T-helper 17 cell (primary cell): ENCODE data around the gene HMCN2. TPM values are rescaled to one million over a fixed set of nuclear protein-coding genes. Genes with fewer than 3 reads are reported as not detected.

ENCODE experiments used
- ATAC-seq: fragments of 150-1000 bp; cut with Tn5 transposase; 2 replicates; pipeline ENCODE4 v1.10.0; 2021; ENCODE audit warnings: mild to moderate bottlenecking, moderate library complexity
- DNase-seq, 3 donors: peaks; one replicate each; pipeline versions ENCODE4 v3.0.0 to v3.0.0-alpha.2; 2020 to 2021
- H3K9me3 ChIP-seq: one replicate; pipeline ENCODE4 v1.7.0; 2013; ENCODE audit warnings: low read length, mild to moderate bottlenecking; ENCODE audit not compliant: control insufficient read depth, poor library complexity, severe bottlenecking
- H3K27ac Mint-ChIP-seq: one replicate; pipeline ENCODE4 v1.8.0; 2022; ENCODE audit warnings: mild to moderate bottlenecking, moderate library complexity, mixed read lengths
- H3K27me3 Mint-ChIP-seq: one replicate; pipeline ENCODE4 v1.8.0; 2022; ENCODE audit warnings: mixed read lengths
- H3K36me3 Mint-ChIP-seq: one replicate; pipeline ENCODE4 v1.8.0; 2022; ENCODE audit warnings: low read depth, mixed read lengths
- H3K4me1 Mint-ChIP-seq: one replicate; pipeline ENCODE4 v1.8.0; 2022; ENCODE audit warnings: mild to moderate bottlenecking, mixed read lengths
- H3K4me3 Mint-ChIP-seq: one replicate; pipeline ENCODE4 v1.8.0; 2022; ENCODE audit warnings: mild to moderate bottlenecking, moderate library complexity, mixed read lengths
- total RNA-seq, 4 donors: library from RNA in 2 of 4; stranded (reverse) in 2 of 4; gene quantifications; one replicate each; pipeline ENCODE4 v1.2.3 and lab custom pipeline; 2022 to 2026

HMCN2 gene
- total RNA-seq, 2 donors from 2014 or later, result 0.12 TPM; not detected in 1

DNA sequence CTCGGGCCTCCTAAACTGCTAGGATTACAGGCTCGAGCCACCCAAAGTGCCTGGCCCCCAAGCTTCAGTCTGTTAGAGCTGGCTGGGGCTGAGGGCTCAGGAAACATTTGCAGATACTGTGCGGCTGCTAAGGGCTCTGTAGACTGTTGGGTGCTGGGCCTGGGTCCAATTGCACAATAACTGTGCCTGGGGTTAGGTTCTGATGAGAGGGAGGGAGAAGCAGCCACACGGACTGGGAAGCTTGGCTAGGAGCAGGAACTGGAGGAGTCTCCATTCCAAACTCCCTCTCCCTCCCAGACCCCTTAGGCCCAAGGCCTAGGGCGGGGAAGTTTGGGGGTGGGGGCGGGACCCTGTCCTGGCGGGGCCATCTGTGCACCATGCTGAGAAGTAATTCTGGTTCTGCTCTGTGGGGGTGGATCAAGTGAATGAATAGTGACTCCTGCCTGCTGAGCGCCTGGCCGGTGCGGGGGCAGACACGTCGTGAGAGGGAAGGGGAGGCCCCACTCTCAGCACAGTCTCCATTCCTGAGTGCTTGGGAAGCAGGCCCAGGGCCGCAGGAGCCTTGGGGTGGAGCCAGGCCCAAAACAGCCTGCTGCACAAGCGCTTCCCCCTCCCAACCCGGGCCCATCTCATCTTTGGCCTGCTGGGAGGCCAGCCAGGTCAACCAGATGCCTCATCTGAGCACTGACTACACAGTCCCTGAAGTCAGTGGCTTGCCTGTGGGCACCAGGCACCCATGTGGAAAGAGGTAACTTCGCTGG is 180.7 kb downstream of the HMCN2 start:
- no peak overlapping the region for H3K27ac Mint-ChIP-seq
- ATAC-seq (no peak), DNase-seq (no peak)
- H3K27me3 Mint-ChIP-seq, result peaks cover 46% of the 10 kb centered on the region
- no peaks in the 10 kb centered on the region for H3K9me3 ChIP-seq
- H3K4me3 Mint-ChIP-seq, result peak overlapping the region; percentile 80
- H3K4me1 Mint-ChIP-seq, result peaks cover 11% of the 10 kb centered on the region
- peaks cover 2% of the 10 kb centered on the region for H3K36me3 Mint-ChIP-seq

DNA sequence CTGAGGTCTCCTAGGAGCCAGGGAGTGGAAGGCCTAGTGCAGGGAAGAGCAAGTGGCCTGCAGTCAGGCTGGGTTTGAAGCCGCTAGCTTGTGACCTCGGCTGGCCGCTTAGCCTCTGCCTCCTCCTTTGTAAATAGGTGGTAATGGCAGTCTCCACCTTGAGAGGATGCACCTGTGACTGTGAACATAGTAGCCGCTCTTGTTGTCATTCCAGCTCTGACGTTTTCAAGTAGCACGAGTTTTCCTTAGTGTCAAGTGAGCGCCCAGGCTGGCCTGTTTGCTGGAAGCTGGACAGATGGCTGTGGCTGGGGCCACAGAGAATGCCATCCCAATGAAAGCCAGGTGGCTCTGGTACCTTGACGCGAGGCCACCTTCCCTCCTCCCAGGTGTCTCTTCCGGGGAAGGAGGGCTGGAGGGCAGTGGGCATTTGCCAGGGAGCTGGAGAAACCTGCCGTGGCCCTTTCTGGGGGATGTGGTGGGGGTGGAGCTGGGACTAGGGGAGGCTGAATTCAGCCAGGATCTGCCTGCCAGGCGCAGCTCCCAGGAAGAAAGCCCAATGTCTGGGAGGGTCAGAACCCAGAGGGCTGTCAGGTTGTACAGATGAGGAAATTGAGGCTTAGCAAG is 181.7 kb downstream of the HMCN2 start:
- ATAC-seq (no peak), DNase-seq (no peak)
- Mint-ChIP-seq H3K27ac (no peak overlapping the region), H3K36me3 (peaks cover 2% of the 10 kb centered on the region), H3K27me3 (peaks cover 46% of the 10 kb centered on the region), H3K4me3 (no peak overlapping the region), H3K4me1 (peaks cover 13% of the 10 kb centered on the region)
- H3K9me3 ChIP-seq, result no peaks in the 10 kb centered on the region

DNA sequence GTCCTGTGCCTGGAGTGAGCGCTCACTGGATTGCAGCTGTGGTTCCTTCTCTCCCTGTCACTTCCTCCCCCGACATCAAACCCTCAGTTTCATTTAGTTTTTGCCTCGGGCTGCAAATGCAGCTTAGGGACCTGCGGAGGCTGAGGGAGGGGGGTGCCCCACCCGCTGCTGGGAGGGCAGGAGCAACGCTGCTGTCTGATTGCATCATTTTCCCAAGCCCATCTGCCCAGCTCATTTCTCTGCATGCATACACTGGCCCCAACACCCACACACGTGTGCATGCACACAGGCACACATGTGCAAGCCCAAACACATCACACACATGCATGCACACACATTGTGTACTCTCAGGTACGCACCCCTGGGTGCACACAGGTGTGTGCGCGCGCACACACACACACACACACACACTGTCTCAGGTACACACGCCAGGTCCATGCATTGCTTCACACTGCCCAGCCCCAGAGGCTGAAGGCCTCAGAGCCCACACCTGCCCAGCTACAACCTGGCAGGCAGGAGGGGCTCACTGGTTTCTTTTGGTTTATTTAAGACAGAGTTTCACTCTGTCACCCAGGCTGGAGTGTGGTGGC is 182.6 kb downstream of the HMCN2 start:
- Mint-ChIP-seq H3K27ac (no peak overlapping the region), H3K36me3 (peaks cover 2% of the 10 kb centered on the region), H3K4me3 (no peak overlapping the region), H3K4me1 (peaks cover 15% of the 10 kb centered on the region), H3K27me3 (peaks cover 46% of the 10 kb centered on the region)
- no peaks in the 10 kb centered on the region for H3K9me3 ChIP-seq
- no peak for ATAC-seq
- DNase-seq, result no peak

DNA sequence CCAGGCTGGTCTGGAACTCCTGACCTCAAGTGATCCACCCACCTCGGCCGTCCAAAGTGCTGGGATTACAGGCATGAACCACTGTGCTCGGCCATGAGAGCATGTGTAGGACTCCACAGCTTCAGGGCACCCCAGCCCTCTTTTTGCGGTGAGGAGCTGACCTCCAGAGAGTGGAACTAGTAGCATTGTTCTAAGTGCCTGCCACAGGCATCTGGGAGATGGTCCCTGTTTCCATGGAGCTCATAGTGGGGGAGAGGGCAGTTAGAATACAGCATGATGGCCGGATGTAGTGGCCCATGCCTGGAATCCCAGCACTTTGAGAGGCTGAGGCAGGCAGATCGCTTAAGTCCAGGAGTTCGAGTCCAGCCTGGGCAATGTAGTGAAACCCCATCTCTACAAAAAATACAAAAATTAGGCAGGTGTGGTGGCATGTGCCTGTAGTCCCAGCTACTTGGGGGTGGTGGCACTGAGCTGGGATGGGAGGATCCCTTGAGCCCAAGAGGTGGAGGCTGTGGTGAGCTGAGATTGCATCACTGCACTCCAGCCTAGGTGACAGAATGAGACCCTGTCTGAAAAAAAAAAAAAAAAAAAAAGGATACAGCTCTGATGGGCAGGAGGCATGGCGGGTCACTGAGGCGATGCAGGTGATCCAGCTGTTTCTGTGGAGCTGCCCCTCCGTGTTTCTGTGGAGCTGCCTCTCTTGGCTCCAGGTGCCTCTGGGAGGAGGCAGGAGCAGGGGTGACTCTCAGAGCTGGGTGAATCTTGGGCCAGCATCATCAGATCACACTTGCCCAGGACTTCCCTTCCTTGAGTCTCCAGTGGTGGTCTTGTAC is 183.4 kb downstream of the HMCN2 start:
- H3K9me3 ChIP-seq, result no peaks in the 10 kb centered on the region
- H3K4me1 Mint-ChIP-seq, result peaks cover 13% of the 10 kb centered on the region
- ATAC-seq, result no peak
- no peak overlapping the region for H3K4me3 Mint-ChIP-seq
- no peak overlapping the region for H3K27ac Mint-ChIP-seq
- peaks cover 2% of the 10 kb centered on the region for H3K36me3 Mint-ChIP-seq
- DNase-seq, result no peak
- H3K27me3 Mint-ChIP-seq, result peaks cover 39% of the 10 kb centered on the region

DNA sequence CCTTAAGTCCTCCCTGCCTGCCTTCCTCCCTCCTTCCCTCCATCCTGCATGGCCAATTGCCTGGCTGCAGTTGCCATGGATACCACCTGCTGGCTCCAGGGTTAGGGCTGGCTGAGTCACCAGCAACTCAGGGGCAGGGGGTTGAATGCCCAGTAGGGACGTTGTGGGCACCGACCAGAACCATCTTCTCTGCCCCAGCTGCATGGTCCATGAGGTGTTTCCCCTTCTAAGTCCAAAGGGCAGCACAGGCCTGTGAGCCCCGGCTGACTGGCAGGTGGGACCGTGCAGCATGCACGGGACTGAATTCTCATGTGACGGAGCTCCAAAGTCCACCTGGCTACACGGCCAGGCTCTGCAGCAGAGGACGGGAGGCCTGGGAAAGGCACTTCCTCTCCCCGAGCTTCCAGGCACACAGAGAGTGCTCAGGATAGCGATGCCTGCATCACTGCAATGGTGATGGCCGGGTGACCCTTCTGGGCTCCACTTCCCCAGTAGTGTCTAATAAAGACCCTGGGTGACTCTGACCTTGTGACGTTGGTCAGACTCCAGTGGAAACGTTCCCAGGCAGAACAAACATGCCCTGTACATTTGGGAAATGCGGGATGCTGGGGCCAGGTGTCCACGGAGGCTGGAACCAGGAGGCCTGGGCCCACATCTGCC is 184.9 kb downstream of the HMCN2 start:
- H3K4me1 Mint-ChIP-seq, result peaks cover 13% of the 10 kb centered on the region
- no peak overlapping the region for H3K27ac Mint-ChIP-seq

DNA sequence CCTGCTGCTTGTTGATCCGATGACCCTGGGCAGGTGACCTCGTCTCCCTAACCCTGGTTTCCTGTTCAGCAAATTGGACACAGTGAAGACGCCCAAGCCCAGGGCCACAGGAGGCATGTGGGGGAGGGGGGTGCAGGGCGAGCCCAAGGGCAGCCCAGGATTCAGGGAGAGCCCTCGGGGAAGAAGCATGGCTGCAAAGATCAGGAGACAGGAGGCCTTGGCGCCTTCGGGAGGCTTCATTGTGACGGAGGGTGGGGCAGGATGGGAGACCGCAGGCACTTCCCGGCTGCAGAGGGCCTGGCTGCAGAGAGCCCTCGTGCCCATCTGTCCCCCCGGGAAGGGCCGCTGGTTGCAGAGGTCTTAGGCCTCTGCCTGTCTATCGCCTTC is 185.4 kb downstream of the HMCN2 start:
- DNase-seq, result no peak
- no peaks in the 10 kb centered on the region for H3K9me3 ChIP-seq
- Mint-ChIP-seq H3K36me3 (no peaks in the 10 kb centered on the region), H3K27ac (no peak overlapping the region), H3K27me3 (peaks cover 34% of the 10 kb centered on the region), H3K4me1 (peaks cover 11% of the 10 kb centered on the region), H3K4me3 (no peak overlapping the region)
- no peak for ATAC-seq

More for the DNA sequence above, 184.9 kb downstream of the HMCN2 start:
- Mint-ChIP-seq H3K4me3 (no peak overlapping the region), H3K27me3 (peaks cover 39% of the 10 kb centered on the region), H3K36me3 (peaks cover 2% of the 10 kb centered on the region)
- ATAC-seq (no peak), DNase-seq (no peak)
- no peaks in the 10 kb centered on the region for H3K9me3 ChIP-seq

DNA sequence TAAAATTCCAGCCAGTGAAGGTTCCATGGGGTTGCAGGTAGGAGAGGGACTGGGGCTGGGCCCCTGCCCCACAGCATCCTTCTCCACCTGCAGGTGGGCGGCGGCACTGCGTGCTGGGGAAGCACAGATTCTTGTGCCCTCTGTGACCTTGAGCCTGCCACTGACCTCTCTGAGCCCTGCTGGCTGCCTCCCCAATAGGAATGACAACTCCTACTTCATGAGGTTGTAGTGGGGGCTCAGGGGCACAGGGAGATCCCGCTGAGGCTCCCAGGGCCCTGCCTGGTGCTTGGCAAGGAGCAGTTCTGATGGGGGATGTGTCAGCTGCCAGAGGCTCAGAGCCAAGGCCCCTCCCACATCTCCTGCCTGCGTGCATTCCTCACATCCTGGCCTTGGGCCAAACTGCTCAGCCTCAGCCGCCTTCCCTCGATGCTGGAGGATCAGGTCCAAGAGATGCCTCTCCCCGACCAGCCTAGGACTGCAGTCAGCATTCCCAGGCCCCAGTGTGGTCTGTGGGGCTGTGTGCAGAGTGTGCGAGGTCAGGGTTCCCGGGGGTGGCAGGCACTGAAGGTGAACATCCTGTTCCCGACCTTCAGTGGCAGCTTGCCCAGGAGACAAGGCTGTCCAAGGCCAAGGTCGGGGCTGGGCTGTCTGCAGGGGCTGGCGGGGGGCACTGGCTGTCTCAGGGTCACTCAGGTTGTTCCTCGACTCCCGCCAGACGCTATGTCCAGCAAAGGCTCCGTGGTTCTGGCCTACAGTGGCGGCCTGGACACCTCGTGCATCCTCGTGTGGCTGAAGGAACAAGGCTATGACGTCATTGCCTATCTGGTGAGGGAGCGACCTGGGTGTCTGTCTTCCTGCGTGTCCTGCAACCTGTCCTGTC is 186.2 kb downstream of the HMCN2 start:
- peak; percentile 20 for ATAC-seq
- Mint-ChIP-seq H3K36me3 (no peaks in the 10 kb centered on the region), H3K27ac (no peak overlapping the region), H3K4me1 (peaks cover 10% of the 10 kb centered on the region), H3K4me3 (no peak overlapping the region), H3K27me3 (peaks cover 26% of the 10 kb centered on the region)
- H3K9me3 ChIP-seq, result no peaks in the 10 kb centered on the region
- no peak for DNase-seq

DNA sequence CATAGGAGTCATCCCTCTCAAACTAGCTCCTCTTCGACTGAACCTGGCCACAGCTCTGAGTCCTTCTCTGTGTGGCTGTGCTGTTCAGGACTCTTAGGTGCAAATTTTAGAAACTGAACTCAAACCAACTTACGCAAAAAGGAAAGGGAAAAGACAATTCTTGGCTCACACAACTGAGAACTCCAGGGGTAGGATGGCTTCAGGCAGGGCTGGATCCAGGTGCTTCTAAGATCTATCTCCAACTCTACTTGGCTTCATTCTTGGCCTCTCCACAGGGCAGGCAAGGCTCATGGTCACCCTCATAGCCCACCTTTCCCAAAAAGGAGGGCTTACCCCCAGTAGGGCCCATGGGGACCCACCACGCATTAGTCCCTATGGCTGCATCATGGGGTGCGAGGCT is 187.3 kb downstream of the HMCN2 start:
- H3K4me1 Mint-ChIP-seq, result peaks cover 7% of the 10 kb centered on the region
- no peak overlapping the region for H3K27ac Mint-ChIP-seq
- no peaks in the 10 kb centered on the region for H3K36me3 Mint-ChIP-seq
- ATAC-seq (no peak), DNase-seq (no peak)
- no peaks in the 10 kb centered on the region for H3K9me3 ChIP-seq
- H3K27me3 Mint-ChIP-seq, result peaks cover 16% of the 10 kb centered on the region
- no peak overlapping the region for H3K4me3 Mint-ChIP-seq

DNA sequence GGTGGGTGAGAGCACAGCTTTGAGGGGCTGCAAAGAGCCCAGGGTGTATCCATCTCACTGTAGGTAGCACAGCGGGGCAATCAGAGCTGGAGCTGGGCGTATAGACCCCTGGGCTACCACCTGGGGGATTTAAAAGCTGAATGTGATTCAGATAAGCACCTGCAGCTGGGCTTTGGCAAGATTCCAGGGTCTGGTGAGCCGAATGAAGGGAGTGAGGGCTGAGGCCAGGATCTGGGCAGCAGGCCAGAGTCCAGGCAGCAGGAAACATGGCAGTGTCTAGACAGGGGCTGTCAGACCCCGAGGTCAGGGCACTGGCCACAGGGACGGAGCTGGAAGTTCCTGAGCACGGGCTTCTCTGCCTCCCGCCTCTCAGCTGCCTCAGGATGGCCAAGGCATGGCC is 187.9 kb downstream of the HMCN2 start:
- Mint-ChIP-seq H3K36me3 (no peaks in the 10 kb centered on the region), H3K27me3 (peaks cover 10% of the 10 kb centered on the region), H3K27ac (no peak overlapping the region), H3K4me1 (peaks cover 4% of the 10 kb centered on the region), H3K4me3 (no peak overlapping the region)
- DNase-seq (no peak), ATAC-seq (no peak)
- no peaks in the 10 kb centered on the region for H3K9me3 ChIP-seq

DNA sequence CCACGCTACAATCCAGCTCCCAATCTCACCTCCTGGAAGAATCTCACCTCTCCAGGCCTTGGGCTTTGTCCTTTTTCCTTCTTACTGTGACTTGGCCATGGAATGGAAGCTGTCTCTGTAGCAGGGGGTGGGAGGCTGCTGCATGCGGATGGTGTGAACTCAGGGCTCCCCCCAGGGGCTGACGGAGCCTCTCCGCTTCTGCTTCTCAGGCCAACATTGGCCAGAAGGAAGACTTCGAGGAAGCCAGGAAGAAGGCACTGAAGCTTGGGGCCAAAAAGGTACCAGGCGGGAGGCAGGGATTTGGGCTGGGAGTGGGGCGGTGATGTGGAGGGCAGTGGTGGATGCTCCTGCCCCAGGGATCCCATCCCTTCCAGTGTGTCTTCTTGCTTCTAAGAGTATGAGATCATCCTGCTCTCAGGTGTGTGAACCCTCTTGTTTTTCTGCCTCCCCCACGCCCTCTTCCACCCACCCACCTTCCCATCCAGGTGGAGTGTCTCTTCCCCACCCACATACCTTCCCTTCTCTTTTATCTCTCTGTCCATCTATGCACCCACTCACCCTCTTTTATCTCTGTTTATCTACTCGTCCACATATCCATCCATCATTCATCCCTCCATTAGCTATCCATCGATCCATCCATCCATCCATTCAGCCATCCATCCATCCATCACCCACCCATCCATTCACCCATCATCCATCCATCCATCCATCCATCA is 188.7 kb downstream of the HMCN2 start:
- DNase-seq (no peak), ATAC-seq (no peak)
- H3K4me3 Mint-ChIP-seq, result no peak overlapping the region
- H3K36me3 Mint-ChIP-seq, result no peaks in the 10 kb centered on the region
- H3K9me3 ChIP-seq, result no peaks in the 10 kb centered on the region
- peaks cover 12% of the 10 kb centered on the region for H3K27me3 Mint-ChIP-seq
- H3K27ac Mint-ChIP-seq, result no peak overlapping the region
- peaks cover 4% of the 10 kb centered on the region for H3K4me1 Mint-ChIP-seq

DNA sequence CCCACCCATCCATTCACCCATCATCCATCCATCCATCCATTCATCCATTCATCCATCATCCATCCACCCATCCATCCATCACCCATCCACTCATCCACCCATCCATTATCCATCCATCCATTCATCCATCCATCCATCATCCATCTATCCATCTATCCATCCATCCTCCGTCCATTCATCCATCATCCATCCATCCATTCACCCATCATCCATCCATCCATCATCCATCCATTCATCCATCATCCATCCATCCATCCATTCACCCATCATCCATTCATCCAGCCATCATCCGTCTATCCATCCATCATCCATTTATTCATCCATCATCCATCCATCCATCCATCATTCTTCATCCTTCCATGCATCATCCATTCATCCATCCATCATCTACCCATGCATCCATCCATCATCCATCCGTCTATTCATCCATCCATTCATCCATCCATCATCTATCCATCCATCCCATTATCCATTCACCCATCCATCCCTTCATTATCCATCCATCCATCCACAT is 189.3 kb downstream of the HMCN2 start:
- no peak for DNase-seq
- no peaks in the 10 kb centered on the region for H3K9me3 ChIP-seq
- peaks cover 18% of the 10 kb centered on the region for H3K27me3 Mint-ChIP-seq
- H3K4me1 Mint-ChIP-seq, result peaks cover 4% of the 10 kb centered on the region
- H3K4me3 Mint-ChIP-seq, result no peak overlapping the region
- ATAC-seq, result no peak
- H3K27ac Mint-ChIP-seq, result no peak overlapping the region
- no peaks in the 10 kb centered on the region for H3K36me3 Mint-ChIP-seq
